Muscle of leg (tissue), 11 donors: ENCODE data around the gene MSI2. TPM values are rescaled to one million over a fixed set of nuclear protein-coding genes. Genes with fewer than 3 reads are reported as not detected.

Experiments
- DNase-seq: peaks from one replicate; pipeline ENCODE4 v3.0.0; 2013
- H3K27ac ChIP-seq: one replicate; pipeline ENCODE4 v1.5.1; 2013; ENCODE audit warnings: mild to moderate bottlenecking, low read length, control low read depth
- H3K27me3 ChIP-seq: one replicate; pipeline ENCODE4 v1.6.1; 2013; ENCODE audit warnings: low read length; ENCODE audit not compliant: control insufficient read depth, insufficient read depth
- H3K36me3 ChIP-seq: one replicate; pipeline ENCODE4 v1.6.1; 2013; ENCODE audit warnings: low read length; ENCODE audit not compliant: control insufficient read depth, insufficient read depth
- H3K4me1 ChIP-seq: one replicate; pipeline ENCODE4 v1.6.1; 2013; ENCODE audit warnings: low read length; ENCODE audit not compliant: control insufficient read depth, insufficient read depth
- H3K4me3 ChIP-seq: one replicate; pipeline ENCODE4 v1.5.1; 2013; ENCODE audit warnings: low read length, control low read depth
- H3K9me3 ChIP-seq: replicated peaks from 2 replicates; pipeline ENCODE4 v1.6.1; 2013; ENCODE audit warnings: low read depth, low read length; ENCODE audit not compliant: control insufficient read depth
- WGBS: methylation state at CpG from one replicate; pipeline ENCODE4 v1.1.5; 2013; ENCODE audit warnings: missing lambda C conversion rate; ENCODE audit not compliant: insufficient coverage; 5-methylcytosine and 5-hydroxymethylcytosine counted together
- polyA plus RNA-seq, 8 donors: library from polyadenylated mRNA; unstranded; fragments of 120-200 nt; gene quantifications; one replicate each; pipeline versions ENCODE4 v1.2.1 to v1.2.3, GENCODE V29; 2013; ENCODE audit warnings: inconsistent platforms in 1 of 8, low replicate concordance in 1 of 8; ENCODE audit not compliant: insufficient read length in 8 of 8, insufficient read depth in 1 of 8
- total RNA-seq: library from RNA; stranded (reverse); fragments of 120-200 nt; gene quantifications from one replicate; pipeline ENCODE4 v1.2.4, GENCODE V29; 2013

MSI2 gene
- total and polyA plus RNA-seq, 9 donors, result 21.5 to 32.0 (median 27.4) TPM

- 67% methylated on average over 5 of the region's 6 CpGs for WGBS
- H3K4me1 ChIP-seq, result peaks cover 21% of the 10 kb centered on the region
Observed at GRCh38 chr17:57484081-57484666, 227.9 kb downstream of the MSI2 start.

GRCh38 chr17:57484826-57485565 lies 228.7 kb downstream of the MSI2 start:
- peaks cover 8% of the 10 kb centered on the region for H3K27me3 ChIP-seq
- 96% methylated on average over 6 of the region's 10 CpGs for WGBS
- H3K36me3 ChIP-seq, result no peaks in the 10 kb centered on the region
- H3K4me1 ChIP-seq, result peaks cover 26% of the 10 kb centered on the region
- H3K4me3 ChIP-seq, result no peak overlapping the region
- no peak for DNase-seq
- H3K27ac ChIP-seq, result no peak overlapping the region
- no peaks in the 10 kb centered on the region for H3K9me3 ChIP-seq

More at GRCh38 chr17:57484081-57484666, 227.9 kb downstream of the MSI2 start:
- Histone ChIP-seq H3K27ac (no peak overlapping the region), H3K9me3 (no peaks in the 10 kb centered on the region), H3K27me3 (peaks cover 6% of the 10 kb centered on the region), H3K4me3 (no peak overlapping the region), H3K36me3 (no peaks in the 10 kb centered on the region)
- no peak for DNase-seq

- H3K36me3 ChIP-seq, result no peaks in the 10 kb centered on the region
- DNase-seq, result no peak
- H3K27ac ChIP-seq, result no peak overlapping the region
- WGBS, result 100% methylated on average over 1 of the region's 4 CpGs
- peaks cover 8% of the 10 kb centered on the region for H3K27me3 ChIP-seq
- peaks cover 27% of the 10 kb centered on the region for H3K4me1 ChIP-seq
- no peak overlapping the region for H3K4me3 ChIP-seq
- no peaks in the 10 kb centered on the region for H3K9me3 ChIP-seq
Observed at GRCh38 chr17:57485566-57485865, 229.2 kb downstream of the MSI2 start.

GRCh38 chr17:57485916-57486881 lies 229.9 kb downstream of the MSI2 start:
- Histone ChIP-seq H3K9me3 (no peaks in the 10 kb centered on the region), H3K36me3 (no peaks in the 10 kb centered on the region), H3K27me3 (peaks cover 10% of the 10 kb centered on the region), H3K27ac (no peak overlapping the region), H3K4me1 (peaks cover 31% of the 10 kb centered on the region), H3K4me3 (no peak overlapping the region)
- 80% methylated on average over 8 of the region's 13 CpGs for WGBS
- DNase-seq, result no peak

- Histone ChIP-seq H3K27me3 (peaks cover 15% of the 10 kb centered on the region), H3K4me3 (no peak overlapping the region), H3K27ac (no peak overlapping the region), H3K4me1 (peaks cover 34% of the 10 kb centered on the region), H3K9me3 (no peaks in the 10 kb centered on the region), H3K36me3 (no peaks in the 10 kb centered on the region)
- 84% methylated on average over 4 of the region's 4 CpGs for WGBS
- DNase-seq, result no peak
Observed at GRCh38 chr17:57486882-57487301, 230.6 kb downstream of the MSI2 start.

- no peak overlapping the region for H3K4me3 ChIP-seq
- no peaks in the 10 kb centered on the region for H3K36me3 ChIP-seq
- no peaks in the 10 kb centered on the region for H3K9me3 ChIP-seq
- no peak for DNase-seq
- H3K27ac ChIP-seq, result no peak overlapping the region
- peaks cover 11% of the 10 kb centered on the region for H3K27me3 ChIP-seq
- H3K4me1 ChIP-seq, result peaks cover 34% of the 10 kb centered on the region
- WGBS, result 60% methylated on average over 5 of the region's 5 CpGs
Observed at GRCh38 chr17:57487573-57487972, 231.2 kb downstream of the MSI2 start.

GRCh38 chr17:57488856-57489255 lies 232.5 kb downstream of the MSI2 start:
- Histone ChIP-seq H3K27me3 (peaks cover 11% of the 10 kb centered on the region), H3K4me3 (no peak overlapping the region), H3K36me3 (no peaks in the 10 kb centered on the region), H3K27ac (no peak overlapping the region), H3K9me3 (no peaks in the 10 kb centered on the region), H3K4me1 (peaks cover 34% of the 10 kb centered on the region)
- no peak for DNase-seq
- WGBS, result 58% methylated on average over 7 of the region's 9 CpGs

GRCh38 chr17:57489321-57489720 lies 233.0 kb downstream of the MSI2 start:
- H3K36me3 ChIP-seq, result no peaks in the 10 kb centered on the region
- DNase-seq, result no peak
- no peaks in the 10 kb centered on the region for H3K9me3 ChIP-seq
- no peak overlapping the region for H3K27ac ChIP-seq
- H3K4me3 ChIP-seq, result no peak overlapping the region
- peaks cover 11% of the 10 kb centered on the region for H3K27me3 ChIP-seq
- peaks cover 34% of the 10 kb centered on the region for H3K4me1 ChIP-seq
- 83% methylated on average over 4 of the region's 4 CpGs for WGBS

GRCh38 chr17:57490111-57490845 lies 234.0 kb downstream of the MSI2 start:
- DNase-seq, result no peak
- Histone ChIP-seq H3K9me3 (no peaks in the 10 kb centered on the region), H3K4me1 (peaks cover 34% of the 10 kb centered on the region), H3K27ac (no peak overlapping the region), H3K4me3 (no peak overlapping the region), H3K27me3 (peaks cover 11% of the 10 kb centered on the region), H3K36me3 (no peaks in the 10 kb centered on the region)
- 61% methylated on average over 3 of the region's 4 CpGs for WGBS
